IMR-90 (cell line): Measurements from ENCODE around the gene CYP3A4. TPM values are rescaled to one million over a fixed set of nuclear protein-coding genes. Genes with fewer than 3 reads are reported as not detected.
A peak's percentile ranks its signal among the peaks of the same experiment; 100 is the strongest.

Experiments used
- ATAC-seq: fragments of 200-7000 bp; cut with Tn5 transposase; 2 replicates; pipeline ENCODE4 v1.9.1; 2020; ENCODE audit warnings: low read depth, mild to moderate bottlenecking, moderate library complexity
- BruUV-seq: library from RNA; stranded (reverse); fragments of 400-500 nt; replicated peaks from 2 replicates; lab custom pipeline; 2021; lab: Mats Ljungman, UMichigan
- CTCF ChIA-PET: fragments of 300-600 bp; formaldehyde crosslinking; extraction: SDS; loops from one replicate; lab custom pipeline; 2021; ENCODE audit warnings: antibody characterized with exemption; lab: Yijun Ruan, JAX
- POLR2A ChIA-PET: fragments of 300-600 bp; sonication (Branson Sonifier 250); formaldehyde crosslinking; loops from one replicate; lab custom pipeline; 2022; ENCODE audit warnings: antibody characterized with exemption; ENCODE audit not compliant: unreplicated experiment; lab: Charles Lee
- DNase-seq: peaks from one replicate; pipeline ENCODE4 v3.0.0; 2013
- H2AFZ ChIP-seq: replicated peaks from 2 replicates; pipeline ENCODE3; 2013; ENCODE audit warnings: low read length, mild to moderate bottlenecking; ENCODE audit not compliant: poor library complexity
- H2AK5ac ChIP-seq: 2 replicates; pipeline ENCODE4 v1.6.1; 2013; ENCODE audit warnings: low read depth, low read length, inconsistent platforms
- H2AK9ac ChIP-seq: replicated peaks from 2 replicates; pipeline ENCODE3; 2013; ENCODE audit warnings: mild to moderate bottlenecking, low read depth, low read length, moderate library complexity; ENCODE audit not compliant: poor library complexity
- H2BK120ac ChIP-seq: 2 replicates; pipeline ENCODE4 v1.6.1; 2013; ENCODE audit warnings: low read depth, low read length, inconsistent platforms
- H2BK15ac ChIP-seq: 3 replicates; pipeline ENCODE4 v1.6.1; 2013; ENCODE audit warnings: low read depth, low read length, inconsistent platforms
- H2BK20ac ChIP-seq: 2 replicates; pipeline ENCODE4 v1.6.1; 2013; ENCODE audit warnings: low read depth, mild to moderate bottlenecking, inconsistent platforms, low read length, moderate library complexity
- H2BK5ac ChIP-seq: 2 replicates; pipeline ENCODE4 v1.6.1; 2013; ENCODE audit warnings: mild to moderate bottlenecking, low read depth, low read length, inconsistent platforms; ENCODE audit not compliant: poor library complexity, severe bottlenecking
- H3K14ac ChIP-seq: replicated peaks from 2 replicates; pipeline ENCODE4 v1.6.1; 2013; ENCODE audit warnings: low read depth, low read length, inconsistent platforms
- H3K18ac ChIP-seq: 2 replicates; pipeline ENCODE4 v1.6.1; 2013; ENCODE audit warnings: low read depth, low read length, control low read depth
- H3K23ac ChIP-seq: 2 replicates; pipeline ENCODE4 v1.6.1; 2013; ENCODE audit warnings: low read depth, low read length, inconsistent platforms
- H3K27ac ChIP-seq: 2 replicates; pipeline ENCODE4 v1.5.1; 2013; ENCODE audit warnings: mild to moderate bottlenecking, control low read depth, low read length; ENCODE audit not compliant: insufficient read depth
- H3K27me3 ChIP-seq: 2 replicates; pipeline ENCODE4 v1.6.1; 2013; ENCODE audit warnings: low read length; ENCODE audit not compliant: control insufficient read depth, insufficient read depth
- H3K36me3 ChIP-seq: 2 replicates; pipeline ENCODE4 v1.6.1; 2013; ENCODE audit warnings: low read length, mixed read lengths; ENCODE audit not compliant: control insufficient read depth, insufficient read depth
- H3K4ac ChIP-seq: 2 replicates; pipeline ENCODE4 v1.6.1; 2013; ENCODE audit warnings: low read depth, low read length, inconsistent platforms
- H3K4me1 ChIP-seq: 2 replicates; pipeline ENCODE4 v1.6.1; 2013; ENCODE audit warnings: low read length, mixed read lengths; ENCODE audit not compliant: control insufficient read depth, insufficient read depth
- H3K4me2 ChIP-seq: 2 replicates; pipeline ENCODE4 v1.6.1; 2013; ENCODE audit warnings: low read depth, mild to moderate bottlenecking, control low read depth, low read length, moderate library complexity
- H3K4me3 ChIP-seq: 2 replicates; pipeline ENCODE4 v1.5.1; 2013; ENCODE audit warnings: low read depth, mild to moderate bottlenecking, control low read depth, low read length, moderate library complexity; ENCODE audit not compliant: insufficient read depth
- H3K56ac ChIP-seq: 2 replicates; pipeline ENCODE4 v1.6.1; 2013; ENCODE audit warnings: low read length, inconsistent platforms; ENCODE audit not compliant: insufficient read depth; ENCODE audit errors: extremely low read depth
- H3K79me1 ChIP-seq, 2 experiments: 2 replicates each; pipeline ENCODE4 v1.6.1; 2013; ENCODE audit warnings: low read length in 2 of 2, inconsistent platforms in 1 of 2, low read depth in 1 of 2
- H3K9ac ChIP-seq: 2 replicates; pipeline ENCODE4 v1.6.1; 2013; ENCODE audit warnings: low read depth, low read length, control low read depth
- H3K9me1 ChIP-seq: 2 replicates; pipeline ENCODE4 v1.6.1; 2013; ENCODE audit warnings: low read length, inconsistent platforms; ENCODE audit not compliant: insufficient read depth
- H3K9me3 ChIP-seq: 2 replicates; pipeline ENCODE4 v1.6.1; 2013; ENCODE audit warnings: low read length; ENCODE audit not compliant: control insufficient read depth, insufficient read depth
- H4K20me1 ChIP-seq: 2 replicates; pipeline ENCODE4 v1.6.1; 2013; ENCODE audit warnings: low read length, inconsistent platforms; ENCODE audit not compliant: insufficient read depth
- H4K5ac ChIP-seq: 2 replicates; pipeline ENCODE4 v1.6.1; 2013; ENCODE audit warnings: mild to moderate bottlenecking, low read depth, low read length, control low read depth
- H4K8ac ChIP-seq, 2 experiments: 2 replicates each; pipeline ENCODE4 v1.6.1; 2013; ENCODE audit warnings: low read depth in 2 of 2, low read length in 2 of 2, control low read depth in 1 of 2, inconsistent platforms in 1 of 2
- H4K91ac ChIP-seq: 2 replicates; pipeline ENCODE4 v1.6.1; 2013; ENCODE audit warnings: low read depth, low read length, inconsistent platforms; ENCODE audit not compliant: insufficient read depth
- BHLHE40 ChIP-seq: fragments of 150-350 bp; IDR thresholded peaks from 2 replicates; pipeline ENCODE4 v1.6.1; 2016; ENCODE audit warnings: mild to moderate bottlenecking, low read depth, low read length
- CEBPB ChIP-seq: IDR thresholded peaks from 2 replicates; pipeline ENCODE4 v1.6.1; 2012; ENCODE audit warnings: low read depth, low read length, improper control_type of control experiment
- CHD1 ChIP-seq: IDR thresholded peaks from 2 replicates; pipeline ENCODE4 v1.6.1; 2012; ENCODE audit warnings: low read depth, low read length, improper control_type of control experiment
- MAFK ChIP-seq: IDR thresholded peaks from 2 replicates; pipeline ENCODE4 v1.6.1; 2012; ENCODE audit warnings: low read depth, low read length, improper control_type of control experiment
- NFE2L2 ChIP-seq: fragments of 150-350 bp; IDR thresholded peaks from 2 replicates; pipeline ENCODE4 v1.6.1; 2016; ENCODE audit warnings: low read depth, mild to moderate bottlenecking, low read length
- RAD21 ChIP-seq: IDR thresholded peaks from 2 replicates; pipeline ENCODE4 v1.6.1; 2012; ENCODE audit warnings: low read length, improper control_type of control experiment
- RCOR1 ChIP-seq: IDR thresholded peaks from 2 replicates; pipeline ENCODE4 v1.6.1; 2012; ENCODE audit warnings: mild to moderate bottlenecking, low read length, improper control_type of control experiment; ENCODE audit not compliant: insufficient replicate concordance
- WGBS, 2 experiments: methylation state at CpG; one replicate each; pipeline versions ENCODE4 v1.1.5 to v1.1.7; 2013; ENCODE audit warnings: missing lambda C conversion rate in 2 of 2; ENCODE audit not compliant: insufficient read length in 1 of 2; ENCODE audit errors: extremely low coverage in 2 of 2; 5-methylcytosine and 5-hydroxymethylcytosine counted together
- dilution Hi-C: fragments of 300-500 bp; cut with HindIII; formaldehyde crosslinking; loops from one replicate; pipeline ENCODE4 v1.14.3; 2018; ENCODE audit warnings: low sequenced_read_pairs; ENCODE audit not compliant: unreplicated experiment
- in situ Hi-C: fragments of 300-500 bp; cut with MboI; formaldehyde crosslinking; loops from 3 replicates; pipeline ENCODE4 v1.14.3; 2019; ENCODE audit warnings: low sequenced_read_pairs, inconsistent platforms, mixed read lengths
- intact Hi-C: fragments of 100-400 bp; cut with micrococcal nuclease; formaldehyde crosslinking; loops from 2 replicates; pipeline ENCODE4 v1.10.0; 2022
- polyA plus RNA-seq, 3 experiments: library from polyadenylated mRNA; depleted of rRNA; stranded (reverse); fragments of >200 nt; gene quantifications; 2 replicates each; pipeline ENCODE4 v1.2.3, GENCODE V29; 2012; ENCODE audit warnings: low replicate concordance in 1 of 3
- total RNA-seq: library from RNA; depleted of rRNA; stranded (reverse); fragments of >200 nt; gene quantifications from 2 replicates; pipeline ENCODE4 v1.2.3, GENCODE V29; 2012
- TF ChIP-seq, protein P1 (sequence below): fragments of 150-350 bp; IDR thresholded peaks from 2 replicates; pipeline ENCODE4 v1.6.1; 2017; ENCODE audit warnings: mild to moderate bottlenecking, antibody characterized with exemption, low read length, low read depth
- TF ChIP-seq, protein P2 (sequence below): fragments of 150-350 bp; IDR thresholded peaks from 2 replicates; pipeline ENCODE4 v1.6.1; 2016; ENCODE audit warnings: low read depth, mild to moderate bottlenecking, low read length, moderate library complexity, borderline replicate concordance
- TF ChIP-seq, protein P3 (sequence below): conservative IDR thresholded peaks from 2 replicates; pipeline ENCODE4 v1.5.1; 2012; ENCODE audit warnings: mild to moderate bottlenecking, low read depth, low read length, improper control_type of control experiment

Gene CYP3A4
- total and polyA plus RNA-seq, 2 of the 4 experiments (the other 2 are of a cell fraction): not detected

DNA sequence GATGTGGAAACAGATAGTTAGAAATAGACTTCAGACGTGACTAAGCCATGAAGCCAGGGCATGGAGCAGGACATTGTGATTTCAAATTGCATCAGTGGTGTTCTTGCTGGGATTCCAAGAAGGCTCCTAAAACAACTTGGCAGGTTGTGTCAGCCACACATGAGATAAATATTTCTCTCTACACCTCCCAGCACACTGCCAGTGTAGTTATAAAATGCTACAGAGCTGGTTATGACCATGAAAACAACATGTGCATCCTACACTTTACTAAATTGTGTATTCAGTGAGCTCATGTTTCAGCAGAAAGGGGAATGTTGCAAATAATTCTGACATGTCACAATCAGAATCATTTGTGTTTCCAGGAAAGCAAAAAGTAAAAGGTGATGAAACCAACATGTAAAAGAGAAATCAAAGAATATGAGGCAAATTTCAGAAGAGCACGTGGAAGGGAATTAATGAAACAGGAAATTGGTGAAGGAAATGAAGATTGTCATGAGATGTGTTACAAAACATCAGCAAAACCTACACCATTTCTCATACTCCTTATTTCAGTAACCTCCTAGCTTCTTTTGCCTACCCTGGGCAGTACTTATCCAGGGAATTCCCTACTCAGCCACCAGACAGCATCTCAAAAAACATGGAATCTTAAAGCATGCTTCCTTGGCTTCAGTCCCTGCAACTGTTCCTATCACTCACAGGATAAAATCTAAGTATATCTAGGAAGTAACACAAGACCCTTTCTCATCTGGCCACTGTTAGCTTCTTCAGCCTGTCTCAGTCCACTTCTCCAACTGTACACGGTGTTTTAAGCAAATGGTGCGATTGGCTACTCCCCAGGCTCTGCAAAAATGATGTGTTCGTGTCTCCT lies 43.2 kb downstream of the CYP3A4 start:
- no peak overlapping the region for H4K8ac ChIP-seq
- no peak overlapping the region for H3K27ac ChIP-seq
- H3K4me2 ChIP-seq: no peak overlapping the region
- POLR2A ChIA-PET: no interaction called here
- no peak overlapping the region for H3K56ac ChIP-seq
- CTCF ChIA-PET: no interaction called here
- 0 out of 2 replicates have a peak, but pooled peaks cover 2% of the 10 kb centered on the region for H3K4me1 ChIP-seq
- no peaks in the 10 kb centered on the region for H4K20me1 ChIP-seq
- WGBS, 2 experiments: 48% methylated on average over 3 of the region's 5 CpGs; no CpG with 5 or more reads in 1 of the 2 experiments
- no peak overlapping the region for H2AK9ac ChIP-seq
- intact Hi-C loops (no loop called here), in situ Hi-C loops (no loop called here), dilution Hi-C loops (no loop called here)
- H3K14ac ChIP-seq: no peak overlapping the region
- TF ChIP-seq, protein P1, sequence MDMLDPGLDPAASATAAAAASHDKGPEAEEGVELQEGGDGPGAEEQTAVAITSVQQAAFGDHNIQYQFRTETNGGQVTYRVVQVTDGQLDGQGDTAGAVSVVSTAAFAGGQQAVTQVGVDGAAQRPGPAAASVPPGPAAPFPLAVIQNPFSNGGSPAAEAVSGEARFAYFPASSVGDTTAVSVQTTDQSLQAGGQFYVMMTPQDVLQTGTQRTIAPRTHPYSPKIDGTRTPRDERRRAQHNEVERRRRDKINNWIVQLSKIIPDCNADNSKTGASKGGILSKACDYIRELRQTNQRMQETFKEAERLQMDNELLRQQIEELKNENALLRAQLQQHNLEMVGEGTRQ: no peak
- TF ChIP-seq CEBPB: no peak
- no peak for TF ChIP-seq RCOR1
- TF ChIP-seq CHD1: no peak
- TF ChIP-seq MAFK: no peak
- no peak for TF ChIP-seq RAD21
- TF ChIP-seq, protein P2, sequence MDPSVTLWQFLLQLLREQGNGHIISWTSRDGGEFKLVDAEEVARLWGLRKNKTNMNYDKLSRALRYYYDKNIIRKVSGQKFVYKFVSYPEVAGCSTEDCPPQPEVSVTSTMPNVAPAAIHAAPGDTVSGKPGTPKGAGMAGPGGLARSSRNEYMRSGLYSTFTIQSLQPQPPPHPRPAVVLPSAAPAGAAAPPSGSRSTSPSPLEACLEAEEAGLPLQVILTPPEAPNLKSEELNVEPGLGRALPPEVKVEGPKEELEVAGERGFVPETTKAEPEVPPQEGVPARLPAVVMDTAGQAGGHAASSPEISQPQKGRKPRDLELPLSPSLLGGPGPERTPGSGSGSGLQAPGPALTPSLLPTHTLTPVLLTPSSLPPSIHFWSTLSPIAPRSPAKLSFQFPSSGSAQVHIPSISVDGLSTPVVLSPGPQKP: no peak
- TF ChIP-seq BHLHE40: no peak
- no peak for TF ChIP-seq NFE2L2
- TF ChIP-seq, protein P3, sequence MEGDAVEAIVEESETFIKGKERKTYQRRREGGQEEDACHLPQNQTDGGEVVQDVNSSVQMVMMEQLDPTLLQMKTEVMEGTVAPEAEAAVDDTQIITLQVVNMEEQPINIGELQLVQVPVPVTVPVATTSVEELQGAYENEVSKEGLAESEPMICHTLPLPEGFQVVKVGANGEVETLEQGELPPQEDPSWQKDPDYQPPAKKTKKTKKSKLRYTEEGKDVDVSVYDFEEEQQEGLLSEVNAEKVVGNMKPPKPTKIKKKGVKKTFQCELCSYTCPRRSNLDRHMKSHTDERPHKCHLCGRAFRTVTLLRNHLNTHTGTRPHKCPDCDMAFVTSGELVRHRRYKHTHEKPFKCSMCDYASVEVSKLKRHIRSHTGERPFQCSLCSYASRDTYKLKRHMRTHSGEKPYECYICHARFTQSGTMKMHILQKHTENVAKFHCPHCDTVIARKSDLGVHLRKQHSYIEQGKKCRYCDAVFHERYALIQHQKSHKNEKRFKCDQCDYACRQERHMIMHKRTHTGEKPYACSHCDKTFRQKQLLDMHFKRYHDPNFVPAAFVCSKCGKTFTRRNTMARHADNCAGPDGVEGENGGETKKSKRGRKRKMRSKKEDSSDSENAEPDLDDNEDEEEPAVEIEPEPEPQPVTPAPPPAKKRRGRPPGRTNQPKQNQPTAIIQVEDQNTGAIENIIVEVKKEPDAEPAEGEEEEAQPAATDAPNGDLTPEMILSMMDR: no peak
- H3K36me3 ChIP-seq: no peaks in the 10 kb centered on the region
- H2AFZ ChIP-seq: no peak overlapping the region
- H4K5ac ChIP-seq: no peak overlapping the region
- no peak overlapping the region for H3K4ac ChIP-seq
- no peak overlapping the region for H2AK5ac ChIP-seq
- H3K9me1 ChIP-seq: no peaks in the 10 kb centered on the region
- no peak overlapping the region for H4K91ac ChIP-seq
- H3K4me3 ChIP-seq: no peak overlapping the region
- ATAC-seq (peak; percentile 72), DNase-seq (peak; percentile 42)
- no peak overlapping the region for H2BK15ac ChIP-seq
- no peak overlapping the region for H3K18ac ChIP-seq
- H3K9ac ChIP-seq: no peak overlapping the region
- no TSS peak for BruUV-seq
- H3K9me3 ChIP-seq: no peaks in the 10 kb centered on the region
- no peak overlapping the region for H2BK5ac ChIP-seq
- H3K79me1 ChIP-seq: no peaks in the 10 kb centered on the region
- no peak overlapping the region for H3K23ac ChIP-seq
- H2BK120ac ChIP-seq: no peak overlapping the region
- peaks cover 3% of the 10 kb centered on the region; the same call in 1 of the 2 replicates for H3K27me3 ChIP-seq
- H2BK20ac ChIP-seq: no peak overlapping the region
